ENCODE results near the gene CD1C. TPM values are rescaled to one million over a fixed set of nuclear protein-coding genes. Genes with fewer than 3 reads are reported as not detected.

CD1C gene
- total and polyA plus RNA-seq, 2 of the 8 experiments (the other 6 are each of a cell fraction or from before 2014, with no cell fraction given), result 0.06 to 0.35 TPM

- 96% methylated on average over 7 of the region's 7 CpGs; no CpG with 5 or more reads in 1 of the 2 experiments for WGBS, 2 experiments (ENCODE audit: extremely low coverage in 1 of 2, insufficient coverage in 1 of 2, insufficient read length in 1 of 2, insufficient replicate concordance in 2 of 2, low coverage in 1 of 2, low lambda C conversion rate in 2 of 2, missing lambda C conversion rate in 1 of 2)
- Histone ChIP-seq H4K8ac (ENCODE audit: extremely low read depth, insufficient read depth, low read length) (no peak overlapping the region), H3K4me2 (ENCODE audit: insufficient read depth in 1 of 2, low read depth in 2 of 2, low read length in 2 of 2) (no peak overlapping the region), H3K9ac (replicated peaks in 1 of 4; ENCODE audit: extremely low read depth in 1 of 4, low read depth in 3 of 4, low read length in 3 of 4) (no peak overlapping the region), H3K56ac (replicated peaks; ENCODE audit: insufficient read length, low read depth, low read length) (no peak overlapping the region), H3K23ac (ENCODE audit: insufficient read length) (no peak overlapping the region), H2BK15ac (ENCODE audit: low read length) (no peak overlapping the region), H3K23me2 (ENCODE audit: low read depth, low read length) (no peaks in the 10 kb centered on the region), H3K9me3 (ENCODE audit: insufficient read depth in 2 of 2, low read depth in 1 of 2, low read length in 1 of 2) (no peaks in the 10 kb centered on the region; a peak in 1 of 4 replicates), H3K4me3 (ENCODE audit: extremely low read depth in 1 of 4, insufficient read depth in 2 of 4, low read depth in 3 of 4, low read length in 4 of 4) (no peak overlapping the region), H3K79me2 (ENCODE audit: control insufficient read depth in 1 of 2, insufficient read depth in 2 of 2, low read length in 2 of 2) (no peaks in the 10 kb centered on the region), H4K5ac (ENCODE audit: insufficient read length, low read depth, low read length) (no peak overlapping the region), H2AK5ac (ENCODE audit: low read depth, low read length) (no peak overlapping the region), H4K20me1 (replicated peaks in 1 of 2; ENCODE audit: control insufficient read depth in 1 of 2, insufficient read depth in 2 of 2, low read length in 2 of 2) (no peaks in the 10 kb centered on the region), H3K4me1 (replicated peaks in 1 of 4; ENCODE audit: control insufficient read depth in 3 of 4, insufficient read depth in 4 of 4, low read length in 3 of 4) (no peaks in the 10 kb centered on the region), H3K4ac (replicated peaks; ENCODE audit: insufficient read length, low read depth, low read length) (no peak overlapping the region), H3K79me1 (ENCODE audit: low read depth, low read length) (no peaks in the 10 kb centered on the region), H3K18ac (ENCODE audit: extremely low read depth, low read length) (no peak overlapping the region), H2AFZ (ENCODE audit: low read length) (no peak overlapping the region), H2BK12ac (ENCODE audit: low read depth, low read length) (no peak overlapping the region), H2BK20ac (ENCODE audit: low read length) (no peak overlapping the region), H2BK5ac (ENCODE audit: low read depth, low read length) (no peak overlapping the region), H3K14ac (ENCODE audit: insufficient read length) (no peak overlapping the region), H4K91ac (replicated peaks; ENCODE audit: insufficient read length, low read length) (no peak overlapping the region), H3K36me3 (ENCODE audit: control insufficient read depth in 2 of 4, insufficient read depth in 4 of 4, low read length in 3 of 4) (no peaks in the 10 kb centered on the region), H3K27ac (ENCODE audit: low read depth, low read length) (no peak overlapping the region), H2BK120ac (replicated peaks; ENCODE audit: low read depth, low read length) (no peak overlapping the region), H3K27me3 (replicated peaks in 1 of 4; ENCODE audit: control insufficient read depth in 3 of 4, extremely low read depth in 1 of 4, insufficient read depth in 3 of 4, low read length in 3 of 4) (no peaks in the 10 kb centered on the region)
- FAIRE-seq (no peak), DNase-seq (ENCODE audit: low read depth in 1 of 2, low spot score in 2 of 2) (no peak)
- ChIA-PET POLR2A (ENCODE audit: partially characterized antibody) (no interaction called here), CTCF (ENCODE audit: partially characterized antibody) (interaction anchor here (0.8 to 3.1 kb wide), 7 partner anchors 8 to 390 kb away, joined by 3 to 33 read pairs (median 5); no protein-coding TSS in a partner anchor)
These were observed 39.6 kb downstream of the CD1C start for GRCh38 chr1:158329300-158329699.
